GM12865 (cell line): Measurements from ENCODE around the gene PHF21B.
"Not testable (repeated sequence)": the region's sequence is repeated elsewhere in the genome, so short reads cannot be mapped to it uniquely, and the experiment has no call there.

Source experiments
- DNase-seq: peaks from one replicate; pipeline ENCODE4 v3.0.0; 2010; ENCODE audit warnings: low read depth
- H3K4me3 ChIP-seq: 2 replicates; pipeline ENCODE4 v1.5.1; 2011; ENCODE audit warnings: mild to moderate bottlenecking, low read depth, low read length, control low read depth
- CTCF ChIP-seq: IDR thresholded peaks from 2 replicates; pipeline ENCODE4 v1.5.1; 2011; ENCODE audit warnings: low read length, control low read depth, low read depth, inconsistent platforms; ENCODE audit not compliant: insufficient read depth; ENCODE audit errors: missing control alignments

Gene PHF21B

GRCh38 chr22:44926124-44926475 lies 83.7 kb downstream of the PHF21B start:
- no peak for DNase-seq
- no peak for TF ChIP-seq CTCF
- no peak overlapping the region for H3K4me3 ChIP-seq

GRCh38 chr22:44925465-44926123 lies 84.2 kb downstream of the PHF21B start:
- no peak for DNase-seq
- no peak for TF ChIP-seq CTCF
- no peak overlapping the region for H3K4me3 ChIP-seq

GRCh38 chr22:44924710-44925109 lies 85.1 kb downstream of the PHF21B start:
- DNase-seq: peak; percentile 22
- H3K4me3 ChIP-seq: no peak overlapping the region
- no peak for TF ChIP-seq CTCF

- no peak overlapping the region for H3K4me3 ChIP-seq
- TF ChIP-seq CTCF: no peak
- no peak for DNase-seq
Measured at GRCh38 chr22:44924098-44924497, 85.7 kb downstream of the PHF21B start.

- H3K4me3 ChIP-seq, DNase-seq: not testable (repeated sequence)
Measured at GRCh38 chr22:44921766-44922165, 88.0 kb downstream of the PHF21B start.

GRCh38 chr22:44920183-44920582 lies 89.6 kb downstream of the PHF21B start:
- no peak for TF ChIP-seq CTCF
- no peak for DNase-seq
- no peak overlapping the region for H3K4me3 ChIP-seq

- no peak for TF ChIP-seq CTCF
- H3K4me3 ChIP-seq: no peak overlapping the region
- DNase-seq: no peak
Measured at GRCh38 chr22:44919691-44920090, 90.1 kb downstream of the PHF21B start.
